ENCODE measurements around the gene CACNA1C.
"Not testable (repeated sequence)": the region's sequence is repeated elsewhere in the genome, so short reads cannot be mapped to it uniquely, and the experiment has no call there.

The CACNA1C gene

GRCh38 chr12:2076196-2076570 lies 23.4 kb downstream of the CACNA1C start:
- DNase-seq (ENCODE audit: low spot score) = no peak

- DNase-seq (ENCODE audit: low spot score) = no peak
Observed at GRCh38 chr12:2076728-2077127, 23.9 kb downstream of the CACNA1C start.

GRCh38 chr12:2080604-2081003 lies 27.8 kb downstream of the CACNA1C start:
- no peak for DNase-seq (ENCODE audit: low spot score)

- no peak for DNase-seq (ENCODE audit: low spot score)
Observed at GRCh38 chr12:2082321-2082720, 29.5 kb downstream of the CACNA1C start.

GRCh38 chr12:2083008-2083407 lies 30.2 kb downstream of the CACNA1C start:
- no peak for DNase-seq (ENCODE audit: low spot score)

GRCh38 chr12:2083561-2083960 lies 30.8 kb downstream of the CACNA1C start:
- no peak for DNase-seq (ENCODE audit: low spot score)

- no peak for DNase-seq (ENCODE audit: low spot score)
Observed at GRCh38 chr12:2084553-2085296, 31.9 kb downstream of the CACNA1C start.

GRCh38 chr12:2092354-2092753 lies 39.6 kb downstream of the CACNA1C start:
- DNase-seq (ENCODE audit: low spot score) = no peak

- DNase-seq (ENCODE audit: low spot score) = no peak
Observed at GRCh38 chr12:2092890-2093289, 40.1 kb downstream of the CACNA1C start.

- DNase-seq (ENCODE audit: low spot score) = no peak
Observed at GRCh38 chr12:2094597-2094996, 41.8 kb downstream of the CACNA1C start.

- no peak for DNase-seq (ENCODE audit: low spot score)
Observed at GRCh38 chr12:2095878-2096277, 43.1 kb downstream of the CACNA1C start.

GRCh38 chr12:2097617-2098016 lies 44.8 kb downstream of the CACNA1C start:
- no peak for DNase-seq (ENCODE audit: low spot score)

- DNase-seq (ENCODE audit: low spot score) = no peak
Observed at GRCh38 chr12:2098852-2099251, 46.1 kb downstream of the CACNA1C start.

GRCh38 chr12:2099595-2099994 lies 46.8 kb downstream of the CACNA1C start:
- no peak for DNase-seq (ENCODE audit: low spot score)

GRCh38 chr12:2101359-2101758 lies 48.6 kb downstream of the CACNA1C start:
- no peak for DNase-seq (ENCODE audit: low spot score)

GRCh38 chr12:2101771-2102170 lies 49.0 kb downstream of the CACNA1C start:
- no peak for DNase-seq (ENCODE audit: low spot score)

GRCh38 chr12:2102736-2103135 lies 49.9 kb downstream of the CACNA1C start:
- DNase-seq (ENCODE audit: low spot score) = not testable (repeated sequence)

GRCh38 chr12:2105387-2105786 lies 52.6 kb downstream of the CACNA1C start:
- not testable (repeated sequence) for DNase-seq (ENCODE audit: low spot score)

GRCh38 chr12:2108166-2108565 lies 55.4 kb downstream of the CACNA1C start:
- DNase-seq (ENCODE audit: low spot score) = no peak

GRCh38 chr12:2108975-2109671 lies 56.3 kb downstream of the CACNA1C start:
- no peak for DNase-seq (ENCODE audit: low spot score)

- no peak for DNase-seq (ENCODE audit: low spot score)
Observed at GRCh38 chr12:2110127-2110526, 57.3 kb downstream of the CACNA1C start.

GRCh38 chr12:2110849-2111566 lies 58.2 kb downstream of the CACNA1C start:
- no peak for DNase-seq (ENCODE audit: low spot score)

GRCh38 chr12:2111826-2112225 lies 59.0 kb downstream of the CACNA1C start:
- DNase-seq (ENCODE audit: low spot score) = no peak
